Measurements from ENCODE around the gene ERBB3. TPM values are rescaled to one million over a fixed set of nuclear protein-coding genes. Genes with fewer than 3 reads are reported as not detected.

Gene ERBB3
- total and polyA plus RNA-seq, 2 of the 4 experiments (the other 2 are of a cell fraction), result 1.4 to 2.2 TPM

- no peaks in the 10 kb centered on the region for H3K4me1 ChIP-seq (ENCODE audit: control insufficient read depth, insufficient read depth, low read length)
- H2BK120ac ChIP-seq (ENCODE audit: low read depth, low read length), result no peak overlapping the region
- H2BK15ac ChIP-seq (ENCODE audit: low read depth, low read length), result no peak overlapping the region
- DNase-seq (no peak), ATAC-seq (ENCODE audit: low read depth) (no peak)
- H3K9me1 ChIP-seq (ENCODE audit: insufficient read depth, low read length), result 0 out of 2 replicates have a peak, but pooled peaks cover 2% of the 10 kb centered on the region
- TF ChIP-seq MAFK (IDR thresholded peaks at IDR 0.05; ENCODE audit: low read depth, low read length) (no peak), POLR2A (IDR thresholded peaks at IDR 0.05; ENCODE audit: low read depth, low read length) (no peak), RCOR1 (IDR thresholded peaks at IDR 0.05; ENCODE audit: insufficient replicate concordance, low read length) (no peak), FOS (IDR thresholded peaks at IDR 0.05; ENCODE audit: low read depth, low read length) (no peak), NFE2L2 (IDR thresholded peaks at IDR 0.05; ENCODE audit: low read depth, low read length) (no peak), RAD21 (IDR thresholded peaks at IDR 0.05; ENCODE audit: low read length) (no peak), BHLHE40 (IDR thresholded peaks at IDR 0.05; ENCODE audit: low read depth, low read length) (no peak), MXI1 (IDR thresholded peaks at IDR 0.05; ENCODE audit: borderline replicate concordance, low read depth, low read length) (no peak), MAZ (IDR thresholded peaks at IDR 0.05; ENCODE audit: borderline replicate concordance, low read depth, low read length) (no peak), USF2 (IDR thresholded peaks at IDR 0.05; ENCODE audit: low read depth, low read length) (no peak), CTCF (conservative IDR thresholded peaks at IDR 0.05; ENCODE audit: low read depth, low read length) (no peak), SMC3 (IDR thresholded peaks at IDR 0.05; ENCODE audit: low read depth, low read length) (no peak), CHD1 (IDR thresholded peaks at IDR 0.05; ENCODE audit: low read depth, low read length) (no peak), RFX5 (IDR thresholded peaks at IDR 0.05; ENCODE audit: low read depth, low read length) (no peak), ELK1 (IDR thresholded peaks at IDR 0.05; ENCODE audit: borderline replicate concordance, low read depth, low read length) (no peak), CEBPB (IDR thresholded peaks at IDR 0.05; ENCODE audit: low read depth, low read length) (no peak)
- H4K8ac ChIP-seq (ENCODE audit: low read depth in 2 of 2, low read length in 2 of 2), result no peak overlapping the region
- no peak overlapping the region for H4K91ac ChIP-seq (ENCODE audit: insufficient read depth, low read depth, low read length)
- no peak overlapping the region for H3K23ac ChIP-seq (ENCODE audit: low read depth, low read length)
- no peak overlapping the region for H3K4ac ChIP-seq (ENCODE audit: low read depth, low read length)
- no peak overlapping the region for H3K4me2 ChIP-seq (ENCODE audit: low read depth, low read length)
- CTCF ChIA-PET, result no interaction called here
- H2AK5ac ChIP-seq (ENCODE audit: low read depth, low read length), result no peak overlapping the region
- H3K4me3 ChIP-seq (ENCODE audit: insufficient read depth, low read depth, low read length), result no peak overlapping the region
- intact Hi-C loops (cut with micrococcal nuclease) (no loop called here), dilution Hi-C loops (cut with HindIII; ENCODE audit: low sequenced_read_pairs, unreplicated experiment) (no loop called here), in situ Hi-C loops (cut with MboI; ENCODE audit: low sequenced_read_pairs) (no loop called here)
- H3K27ac ChIP-seq (ENCODE audit: insufficient read depth, low read length), result no peak overlapping the region
- H3K79me1 ChIP-seq (ENCODE audit: low read depth in 1 of 2, low read length in 2 of 2), result no peaks in the 10 kb centered on the region
- POLR2A ChIA-PET (ENCODE audit: unreplicated experiment), result no interaction called here
- H3K14ac ChIP-seq (replicated peaks; ENCODE audit: low read depth, low read length), result no peak overlapping the region
- H2BK20ac ChIP-seq (ENCODE audit: low read depth, low read length), result no peak overlapping the region
- H3K36me3 ChIP-seq (ENCODE audit: control insufficient read depth, insufficient read depth, low read length), result no peaks in the 10 kb centered on the region
- H3K9ac ChIP-seq (ENCODE audit: low read depth, low read length), result no peak overlapping the region
- no peak overlapping the region for H3K56ac ChIP-seq (ENCODE audit: extremely low read depth, insufficient read depth, low read length)
- no TSS peak for BruUV-seq (replicated peaks)
- H3K18ac ChIP-seq (ENCODE audit: low read depth, low read length), result no peak overlapping the region
- H3K9me3 ChIP-seq (ENCODE audit: control insufficient read depth, insufficient read depth, low read length), result peaks cover 3% of the 10 kb centered on the region
- H4K5ac ChIP-seq (ENCODE audit: low read depth, low read length), result no peak overlapping the region
- H4K20me1 ChIP-seq (ENCODE audit: insufficient read depth, low read length), result no peaks in the 10 kb centered on the region
- H2AFZ ChIP-seq (replicated peaks; ENCODE audit: low read length, poor library complexity), result no peak overlapping the region
- H2AK9ac ChIP-seq (replicated peaks; ENCODE audit: low read depth, low read length, poor library complexity), result no peak overlapping the region
- no peak overlapping the region for H2BK5ac ChIP-seq (ENCODE audit: low read depth, low read length, poor library complexity, severe bottlenecking)
- H3K27me3 ChIP-seq (ENCODE audit: control insufficient read depth, insufficient read depth, low read length), result peaks cover 52% of the 10 kb centered on the region
- WGBS, 2 experiments (ENCODE audit: extremely low coverage in 2 of 2, insufficient read length in 1 of 2), result 90% methylated on average over 2 of the region's 6 CpGs; no CpG with 5 or more reads in 1 of the 2 experiments
Observed at GRCh38 chr12:56097738-56098137, 17.8 kb downstream of the ERBB3 start.

Measured in IMR-90 (cell line).